Panc1 (cell line): ENCODE measurements around the gene COL6A1.

Experiments used
- POLR2AphosphoS5 ChIP-seq: IDR thresholded peaks from 2 replicates; pipeline ENCODE4 v1.6.1; 2012; ENCODE audit warnings: mild to moderate bottlenecking, low read depth, low read length, moderate library complexity
- TCF7L2 ChIP-seq: IDR thresholded peaks from 2 replicates; pipeline ENCODE4 v1.6.1; 2011; ENCODE audit warnings: mild to moderate bottlenecking, low read depth, low read length, inconsistent platforms
- TF ChIP-seq, protein P1 (sequence below): fragments of 450-650 bp; IDR thresholded peaks from 2 replicates; pipeline ENCODE4 v1.5.1; 2017; ENCODE audit warnings: mild to moderate bottlenecking
- TF ChIP-seq, protein P2 (sequence below), 2 experiments: IDR thresholded peaks; 2 replicates each; pipeline ENCODE4 v1.6.1; 2011 to 2012; ENCODE audit warnings: low read depth in 2 of 2, control low read depth in 1 of 2, low read length in 1 of 2, mild to moderate bottlenecking in 1 of 2, moderate library complexity in 1 of 2; ENCODE audit not compliant: insufficient read depth in 1 of 2

DNA sequence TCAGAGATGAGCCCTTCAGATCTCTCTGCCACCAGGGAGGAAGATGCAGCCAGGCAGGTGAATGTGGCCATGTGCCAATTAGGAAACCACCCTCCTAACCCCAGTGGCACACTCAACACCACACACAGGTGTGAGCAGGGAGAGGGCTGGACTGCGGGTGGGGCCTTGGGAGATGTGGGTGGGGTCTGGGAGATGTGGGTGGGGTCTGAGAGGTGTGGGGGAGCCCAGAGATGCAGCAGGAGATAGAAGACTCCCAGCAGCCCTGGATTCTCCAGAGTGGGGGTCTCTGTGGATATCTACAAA is 43.2 kb upstream of the COL6A1 start:
- TF ChIP-seq, protein P1, sequence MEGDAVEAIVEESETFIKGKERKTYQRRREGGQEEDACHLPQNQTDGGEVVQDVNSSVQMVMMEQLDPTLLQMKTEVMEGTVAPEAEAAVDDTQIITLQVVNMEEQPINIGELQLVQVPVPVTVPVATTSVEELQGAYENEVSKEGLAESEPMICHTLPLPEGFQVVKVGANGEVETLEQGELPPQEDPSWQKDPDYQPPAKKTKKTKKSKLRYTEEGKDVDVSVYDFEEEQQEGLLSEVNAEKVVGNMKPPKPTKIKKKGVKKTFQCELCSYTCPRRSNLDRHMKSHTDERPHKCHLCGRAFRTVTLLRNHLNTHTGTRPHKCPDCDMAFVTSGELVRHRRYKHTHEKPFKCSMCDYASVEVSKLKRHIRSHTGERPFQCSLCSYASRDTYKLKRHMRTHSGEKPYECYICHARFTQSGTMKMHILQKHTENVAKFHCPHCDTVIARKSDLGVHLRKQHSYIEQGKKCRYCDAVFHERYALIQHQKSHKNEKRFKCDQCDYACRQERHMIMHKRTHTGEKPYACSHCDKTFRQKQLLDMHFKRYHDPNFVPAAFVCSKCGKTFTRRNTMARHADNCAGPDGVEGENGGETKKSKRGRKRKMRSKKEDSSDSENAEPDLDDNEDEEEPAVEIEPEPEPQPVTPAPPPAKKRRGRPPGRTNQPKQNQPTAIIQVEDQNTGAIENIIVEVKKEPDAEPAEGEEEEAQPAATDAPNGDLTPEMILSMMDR: no peak
- TF ChIP-seq, protein P2, sequence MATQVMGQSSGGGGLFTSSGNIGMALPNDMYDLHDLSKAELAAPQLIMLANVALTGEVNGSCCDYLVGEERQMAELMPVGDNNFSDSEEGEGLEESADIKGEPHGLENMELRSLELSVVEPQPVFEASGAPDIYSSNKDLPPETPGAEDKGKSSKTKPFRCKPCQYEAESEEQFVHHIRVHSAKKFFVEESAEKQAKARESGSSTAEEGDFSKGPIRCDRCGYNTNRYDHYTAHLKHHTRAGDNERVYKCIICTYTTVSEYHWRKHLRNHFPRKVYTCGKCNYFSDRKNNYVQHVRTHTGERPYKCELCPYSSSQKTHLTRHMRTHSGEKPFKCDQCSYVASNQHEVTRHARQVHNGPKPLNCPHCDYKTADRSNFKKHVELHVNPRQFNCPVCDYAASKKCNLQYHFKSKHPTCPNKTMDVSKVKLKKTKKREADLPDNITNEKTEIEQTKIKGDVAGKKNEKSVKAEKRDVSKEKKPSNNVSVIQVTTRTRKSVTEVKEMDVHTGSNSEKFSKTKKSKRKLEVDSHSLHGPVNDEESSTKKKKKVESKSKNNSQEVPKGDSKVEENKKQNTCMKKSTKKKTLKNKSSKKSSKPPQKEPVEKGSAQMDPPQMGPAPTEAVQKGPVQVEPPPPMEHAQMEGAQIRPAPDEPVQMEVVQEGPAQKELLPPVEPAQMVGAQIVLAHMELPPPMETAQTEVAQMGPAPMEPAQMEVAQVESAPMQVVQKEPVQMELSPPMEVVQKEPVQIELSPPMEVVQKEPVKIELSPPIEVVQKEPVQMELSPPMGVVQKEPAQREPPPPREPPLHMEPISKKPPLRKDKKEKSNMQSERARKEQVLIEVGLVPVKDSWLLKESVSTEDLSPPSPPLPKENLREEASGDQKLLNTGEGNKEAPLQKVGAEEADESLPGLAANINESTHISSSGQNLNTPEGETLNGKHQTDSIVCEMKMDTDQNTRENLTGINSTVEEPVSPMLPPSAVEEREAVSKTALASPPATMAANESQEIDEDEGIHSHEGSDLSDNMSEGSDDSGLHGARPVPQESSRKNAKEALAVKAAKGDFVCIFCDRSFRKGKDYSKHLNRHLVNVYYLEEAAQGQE (IDR thresholded peaks at IDR 0.05; ENCODE audit: insufficient read depth in 1 of 2, low read depth in 2 of 2, low read length in 1 of 2): no peak
- TF ChIP-seq POLR2AphosphoS5: no peak
- TF ChIP-seq TCF7L2: no peak
